AG08396 (cell line): Measurements from ENCODE around the gene FBXO24.
A peak's percentile ranks its signal among the peaks of the same experiment; 100 is the strongest.

Experiments used
- DNase-seq: peaks from one replicate; pipeline ENCODE4 v3.0.0; 2012; ENCODE audit warnings: low spot score, mixed read lengths

FBXO24 gene

DNA sequence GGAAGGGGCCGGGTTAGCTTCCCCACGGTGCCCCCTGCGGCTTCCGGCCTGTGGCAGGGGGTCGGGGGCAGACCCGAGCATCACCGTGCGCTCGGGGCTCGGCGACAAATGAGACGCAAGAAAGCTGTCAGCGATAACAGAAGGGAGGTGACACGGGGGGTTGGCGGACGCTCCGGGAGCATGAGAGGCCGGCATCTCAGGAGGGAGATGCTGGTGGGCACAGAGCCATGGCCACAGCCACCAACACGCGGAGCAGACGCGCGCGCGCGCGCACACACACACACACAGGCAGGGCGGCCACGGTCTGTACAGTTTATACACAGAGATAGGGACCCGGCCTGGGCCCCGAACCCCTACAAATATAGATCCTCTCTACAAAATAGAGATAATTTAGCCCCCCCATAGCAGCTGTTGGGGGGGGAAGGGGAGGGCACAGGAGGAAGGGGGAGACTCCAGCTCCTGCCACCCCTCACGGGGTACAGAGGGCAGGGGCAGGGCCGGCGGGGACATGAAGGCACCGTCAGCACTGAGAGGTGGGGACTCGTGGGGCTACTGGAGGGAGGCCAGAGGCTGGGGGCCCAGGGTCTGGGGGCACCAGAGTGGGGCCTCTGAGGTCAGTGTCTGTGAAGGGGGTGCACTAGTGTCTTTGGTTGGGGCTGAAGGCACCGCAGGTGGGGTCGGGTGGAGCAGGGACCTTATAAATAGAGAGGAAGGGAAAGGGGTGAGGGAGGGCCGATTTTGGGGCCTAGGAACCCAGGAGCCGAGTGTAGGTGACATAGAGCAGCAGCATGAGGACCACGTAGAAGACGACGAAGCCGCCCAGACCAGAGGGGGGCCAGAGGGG is 11.5 kb upstream of the FBXO24 start:
- DNase-seq, result no peak

DNA sequence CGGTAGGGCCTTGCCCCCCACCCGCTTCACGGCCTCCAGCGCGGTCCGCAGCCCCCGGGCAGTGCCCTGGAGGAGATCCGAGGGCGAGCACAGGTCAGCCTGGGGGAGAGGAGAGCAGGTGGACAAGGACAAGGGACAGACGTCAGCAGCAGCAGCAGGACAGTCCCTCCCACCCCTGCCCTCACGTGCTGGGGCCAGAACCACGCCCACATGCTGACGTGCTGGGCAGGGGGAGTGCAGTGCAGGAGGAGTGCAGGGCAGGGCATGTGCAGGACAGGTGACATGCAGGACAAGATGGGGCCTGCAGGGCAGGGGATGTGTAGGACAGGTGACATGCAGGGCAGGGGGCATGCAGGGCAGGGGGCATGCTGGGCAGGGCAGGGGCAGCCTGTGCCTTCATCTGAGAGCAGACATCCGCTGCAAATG is 10.9 kb upstream of the FBXO24 start:
- DNase-seq, result no peak

DNA sequence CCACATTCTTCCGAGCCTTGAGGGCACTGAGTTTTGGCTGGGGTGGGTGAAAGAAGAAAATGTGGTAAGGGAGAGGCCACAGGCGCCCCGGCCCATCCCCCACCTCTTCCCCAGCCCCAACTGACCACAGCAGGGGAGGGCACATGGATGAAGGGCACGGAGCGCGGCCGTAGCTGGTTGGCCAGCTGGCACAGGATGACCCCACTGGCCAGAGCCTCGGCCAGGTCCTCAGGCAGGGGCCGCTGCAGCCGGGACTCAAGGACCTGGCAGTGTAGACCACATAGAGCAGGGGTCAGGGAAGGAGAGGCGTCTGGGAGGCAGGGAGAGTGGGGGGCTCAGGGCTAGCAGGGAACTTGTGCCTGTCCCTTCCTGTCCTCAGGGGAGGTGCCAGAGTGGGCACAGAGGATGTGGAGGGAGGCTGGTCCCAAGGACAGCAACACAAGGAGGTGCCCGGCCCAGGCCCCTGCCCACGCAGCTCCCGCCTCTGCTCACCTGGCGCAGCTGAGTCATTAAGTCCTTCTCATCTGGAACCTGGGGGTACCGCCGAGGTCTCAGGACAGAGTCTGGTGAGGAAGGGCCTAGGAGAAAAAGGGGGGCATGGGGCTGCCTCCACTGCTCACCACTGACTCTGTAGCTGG is 10.3 kb upstream of the FBXO24 start:
- DNase-seq, result no peak

DNA sequence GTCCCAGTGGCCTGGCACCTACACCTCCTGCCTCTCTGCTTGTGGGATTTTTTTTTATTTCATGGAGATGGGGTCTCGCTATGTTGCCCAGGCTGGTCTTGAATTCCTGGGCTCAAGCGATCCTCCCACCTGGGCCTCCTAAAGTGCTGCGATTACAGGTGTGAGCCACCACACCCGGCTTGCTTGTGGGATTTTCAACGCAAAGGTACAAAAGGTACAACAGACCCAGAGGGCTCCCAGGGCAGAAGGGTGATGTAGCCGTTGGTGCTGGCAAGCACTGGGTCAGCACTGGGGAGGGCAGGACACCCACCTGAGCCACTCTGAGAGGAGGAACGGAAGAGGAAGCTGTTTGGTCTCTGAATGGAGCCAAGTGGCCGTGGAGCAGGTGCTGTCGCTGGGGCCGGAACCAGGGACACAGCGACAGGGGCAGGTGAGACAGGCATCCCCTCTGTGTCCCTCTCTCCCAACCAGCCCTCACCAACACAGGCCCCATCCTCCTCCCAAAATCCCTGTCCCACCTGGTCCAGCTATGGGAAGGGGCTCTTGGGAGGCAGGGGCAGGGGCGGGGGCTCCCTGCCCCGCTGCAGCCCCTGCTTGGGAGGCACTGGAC is 9.6 kb upstream of the FBXO24 start:
- no peak for DNase-seq

DNA sequence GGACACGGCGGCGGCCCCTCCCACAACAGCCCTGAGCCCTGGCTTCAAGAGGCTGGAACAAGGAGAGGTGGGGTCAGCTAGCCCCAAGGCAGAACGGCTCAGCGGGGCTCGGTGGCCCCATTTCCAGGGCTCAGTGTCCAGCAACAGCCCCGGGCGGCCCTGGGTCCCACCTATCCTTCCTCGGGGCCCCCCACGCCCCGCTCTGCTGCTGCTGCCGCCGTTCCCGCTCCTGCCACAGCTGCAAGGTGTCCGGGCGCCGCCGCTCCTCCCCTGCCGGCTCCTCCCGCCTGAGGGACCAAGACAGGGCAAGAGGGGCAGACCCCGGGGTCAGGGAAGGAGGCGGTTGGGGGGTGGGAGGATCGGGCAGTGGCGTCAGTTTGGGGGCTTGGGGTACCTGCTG is 9.0 kb upstream of the FBXO24 start:
- DNase-seq, result no peak

DNA sequence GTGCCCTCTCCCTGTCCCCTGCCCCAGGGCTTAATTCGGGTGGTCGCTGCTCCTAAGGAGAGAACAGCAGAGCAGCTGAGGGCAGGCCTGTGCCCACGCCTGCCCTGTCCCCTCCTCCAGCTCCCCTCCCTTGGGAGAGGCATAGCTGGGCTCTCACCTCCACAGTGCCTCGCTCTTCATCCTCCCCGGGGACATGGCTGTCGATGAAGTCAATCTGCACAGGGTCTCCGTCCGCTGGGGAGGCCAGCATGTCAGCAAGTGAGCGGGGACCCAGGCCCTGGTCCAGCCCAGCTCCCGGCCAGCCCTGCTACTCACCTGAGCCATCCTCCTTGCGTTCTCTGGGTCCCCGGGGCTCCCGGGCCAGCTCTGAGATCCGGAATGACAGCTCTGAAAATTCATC is 8.6 kb upstream of the FBXO24 start:
- DNase-seq, result no peak

DNA sequence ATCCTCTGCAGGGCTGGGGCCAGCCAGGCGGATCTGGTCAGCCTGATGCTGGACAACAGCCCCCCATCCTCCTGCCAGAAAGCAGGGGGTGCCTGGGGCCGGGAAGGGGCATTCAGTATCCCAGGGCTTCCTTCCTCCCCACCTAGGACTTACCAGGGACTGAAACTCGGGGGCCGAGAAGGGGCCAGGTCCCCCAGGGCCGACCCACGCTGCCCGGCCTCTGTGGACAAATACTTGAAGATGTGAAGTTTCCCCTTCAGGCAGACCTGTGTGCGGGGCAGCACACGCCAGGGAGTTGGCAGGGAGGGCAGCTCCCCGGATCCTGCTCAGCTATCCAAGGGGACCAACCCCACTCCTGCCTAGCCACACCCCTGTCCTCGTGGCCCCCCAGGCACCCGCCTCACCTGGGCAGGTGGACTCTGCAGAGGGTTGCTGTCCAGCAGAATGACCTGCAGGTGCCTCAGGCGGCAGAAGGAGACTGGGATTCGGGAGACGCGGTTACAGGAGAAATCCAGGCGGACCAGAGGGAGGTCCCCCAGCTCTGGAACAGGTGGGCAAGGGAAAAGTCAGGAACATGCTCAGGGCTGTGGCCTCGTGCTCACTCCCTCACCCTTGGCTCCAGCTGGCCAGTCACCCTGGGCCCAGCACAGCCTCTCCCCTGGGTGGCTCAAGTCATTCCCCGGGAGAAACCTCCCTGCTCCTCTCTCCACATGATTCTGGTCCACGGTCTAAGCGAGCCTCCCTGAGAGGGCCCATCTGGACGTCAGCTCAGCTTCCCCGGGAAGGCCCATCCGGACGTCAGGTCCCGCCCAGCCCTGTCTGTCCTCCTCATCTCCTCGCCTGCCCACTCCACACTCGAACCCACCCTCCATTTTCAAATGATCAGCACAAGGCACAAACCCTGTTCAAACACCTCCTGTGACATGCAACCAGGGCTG is 7.6 kb upstream of the FBXO24 start:
- DNase-seq, result no peak

DNA sequence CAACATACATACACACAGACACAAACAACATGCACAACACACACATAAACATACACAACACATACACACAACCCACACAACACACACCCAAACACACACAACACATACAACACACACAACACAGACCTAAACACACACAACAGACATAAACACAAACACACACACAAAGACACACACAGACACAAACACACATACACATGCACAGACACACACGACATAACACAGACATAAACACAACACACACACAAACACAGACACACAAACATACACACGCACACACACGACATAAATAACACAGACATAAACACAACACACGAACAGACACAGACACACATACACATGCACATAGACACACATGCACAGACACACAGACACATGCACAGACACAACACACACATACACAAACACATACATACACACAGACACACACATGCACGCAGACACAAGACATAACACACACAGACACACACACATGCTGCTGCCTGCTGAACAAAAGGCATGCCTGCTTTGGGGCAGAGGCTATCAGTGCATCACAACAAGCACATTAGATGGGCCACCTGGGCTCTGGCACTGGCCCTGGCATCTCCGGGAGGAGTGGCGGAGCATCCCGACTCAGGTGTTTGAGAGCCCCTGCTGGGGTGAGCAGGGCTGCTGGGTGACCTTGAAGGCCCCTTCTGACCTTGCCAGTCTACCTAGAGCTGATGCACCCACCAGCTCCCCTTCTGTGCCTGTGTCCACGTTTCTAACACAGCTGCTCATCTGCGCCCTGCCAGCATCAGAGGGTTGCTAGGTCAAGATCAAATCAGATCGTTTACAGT is 5.5 kb upstream of the FBXO24 start:
- no peak for DNase-seq

DNA sequence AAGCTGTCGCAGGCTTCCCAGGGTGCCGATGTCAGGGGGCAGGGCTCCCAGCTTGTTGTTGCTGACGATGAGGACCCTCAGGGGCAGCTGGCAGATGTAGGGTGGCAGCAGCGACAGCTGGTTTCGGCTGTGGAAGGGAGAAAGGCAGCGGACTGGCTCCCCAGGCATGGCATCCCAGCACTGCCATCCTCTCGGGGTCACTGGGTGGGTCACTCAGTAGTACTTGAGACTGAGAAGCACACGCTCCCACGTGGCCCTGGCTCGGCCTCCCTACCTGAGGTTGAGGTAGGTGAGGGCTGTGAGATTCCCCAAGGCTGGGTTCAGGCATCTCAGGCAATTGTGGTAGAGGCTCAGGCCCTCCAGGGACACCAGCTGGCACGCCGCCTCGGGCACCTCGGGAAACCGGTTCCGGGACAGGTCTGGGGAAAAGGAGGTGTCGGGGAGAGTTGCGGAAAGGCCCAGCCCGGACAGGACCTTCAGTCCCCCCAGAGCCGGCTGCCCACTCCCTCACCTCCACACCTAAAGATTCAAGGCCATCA is 4.0 kb upstream of the FBXO24 start:
- no peak for DNase-seq

DNA sequence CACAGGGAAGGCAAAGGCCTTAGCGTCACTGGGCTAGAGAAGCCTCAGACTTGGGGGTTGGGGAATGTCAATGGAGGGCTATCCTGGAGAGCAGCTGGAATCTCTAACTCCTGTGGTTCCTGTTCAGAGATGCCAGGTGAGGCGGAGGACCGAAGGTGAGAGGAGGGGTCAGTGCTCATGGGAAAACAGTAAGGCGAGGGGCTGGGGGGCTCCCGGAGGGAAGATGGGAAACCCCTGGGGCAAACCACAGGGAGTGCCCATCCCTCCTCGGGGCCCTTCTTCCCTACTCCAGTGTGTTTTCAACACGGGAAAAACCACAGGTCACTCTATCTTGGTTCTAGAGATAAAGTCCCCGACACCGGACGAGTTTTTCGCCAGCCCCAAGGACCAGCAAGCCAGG is 3.5 kb upstream of the FBXO24 start:
- DNase-seq, result no peak

DNA sequence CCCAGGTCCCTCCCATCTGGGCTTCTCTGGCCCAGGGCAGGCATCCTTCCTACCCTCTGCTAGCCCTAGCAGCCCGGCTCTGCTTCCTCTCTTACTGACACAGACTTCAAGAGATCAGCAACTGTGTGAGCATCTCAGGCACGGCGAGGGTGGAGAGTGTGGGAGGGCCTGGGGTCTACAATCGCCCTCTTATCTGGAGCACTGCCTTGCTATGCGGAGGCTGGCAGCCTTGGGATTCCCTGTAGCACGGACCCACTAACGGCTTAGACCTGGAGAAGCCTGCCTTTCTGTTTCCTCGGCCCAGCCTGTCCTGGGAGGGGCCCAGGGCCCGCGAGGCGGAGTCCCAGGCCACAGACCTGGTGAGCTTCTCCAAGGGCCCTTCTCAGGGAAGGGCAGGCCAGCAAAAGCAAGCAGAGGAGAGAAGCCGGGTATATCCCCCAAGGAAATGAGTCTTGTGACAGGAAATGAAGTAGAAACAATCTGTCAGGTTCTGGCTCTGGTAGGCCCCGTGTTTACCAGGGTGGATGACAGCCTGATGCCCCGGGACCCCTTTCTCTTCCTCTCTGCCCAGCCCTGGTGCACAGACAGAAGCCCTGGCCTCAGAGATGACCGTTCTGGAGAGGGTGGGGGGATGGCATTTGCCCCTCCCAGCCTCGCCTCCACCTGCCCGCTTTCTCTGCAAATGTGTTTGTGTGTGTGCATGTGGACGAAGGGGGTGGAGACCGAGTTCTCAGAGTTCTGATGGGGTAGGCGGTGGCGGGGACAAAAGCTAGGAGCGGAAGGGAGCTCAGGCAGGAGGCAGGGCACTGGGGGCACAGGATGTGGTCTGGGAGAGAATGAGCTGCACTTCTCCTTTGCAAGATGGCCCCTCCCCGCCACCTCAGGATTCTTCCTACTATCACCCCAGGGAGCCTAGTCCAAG is 2.7 kb upstream of the FBXO24 start:
- DNase-seq, result no peak

DNA sequence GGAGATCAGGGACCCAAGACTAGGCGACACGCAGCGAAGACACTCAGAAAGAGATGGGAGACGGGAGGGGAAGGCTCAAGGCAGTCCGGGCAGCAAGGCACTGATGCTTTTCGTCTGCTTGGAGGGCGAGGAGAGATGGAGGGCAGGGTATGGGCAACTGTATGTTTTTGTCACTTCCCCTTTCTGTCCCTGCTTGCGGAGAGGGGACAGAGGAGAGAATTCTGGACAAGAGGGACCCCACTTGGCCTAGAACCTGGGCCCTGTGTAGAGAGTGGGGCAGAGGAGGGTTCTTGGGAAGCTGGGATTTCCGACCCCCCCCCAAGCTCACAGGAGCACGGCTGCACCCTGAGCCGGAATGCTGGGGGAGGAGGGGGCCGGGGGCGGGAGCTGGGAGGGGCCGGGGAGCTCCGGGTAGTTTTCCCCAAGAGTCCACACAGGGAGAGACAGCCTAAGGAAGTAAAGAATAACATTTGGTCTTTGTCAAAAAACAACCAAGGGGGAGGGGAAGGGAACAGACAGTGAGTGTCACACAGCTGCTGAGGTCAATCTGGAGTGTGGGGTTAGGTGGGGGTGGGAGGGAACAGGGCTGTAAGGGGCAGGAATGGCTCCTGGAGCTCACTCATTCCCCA is 2.0 kb upstream of the FBXO24 start:
- DNase-seq, result no peak

DNA sequence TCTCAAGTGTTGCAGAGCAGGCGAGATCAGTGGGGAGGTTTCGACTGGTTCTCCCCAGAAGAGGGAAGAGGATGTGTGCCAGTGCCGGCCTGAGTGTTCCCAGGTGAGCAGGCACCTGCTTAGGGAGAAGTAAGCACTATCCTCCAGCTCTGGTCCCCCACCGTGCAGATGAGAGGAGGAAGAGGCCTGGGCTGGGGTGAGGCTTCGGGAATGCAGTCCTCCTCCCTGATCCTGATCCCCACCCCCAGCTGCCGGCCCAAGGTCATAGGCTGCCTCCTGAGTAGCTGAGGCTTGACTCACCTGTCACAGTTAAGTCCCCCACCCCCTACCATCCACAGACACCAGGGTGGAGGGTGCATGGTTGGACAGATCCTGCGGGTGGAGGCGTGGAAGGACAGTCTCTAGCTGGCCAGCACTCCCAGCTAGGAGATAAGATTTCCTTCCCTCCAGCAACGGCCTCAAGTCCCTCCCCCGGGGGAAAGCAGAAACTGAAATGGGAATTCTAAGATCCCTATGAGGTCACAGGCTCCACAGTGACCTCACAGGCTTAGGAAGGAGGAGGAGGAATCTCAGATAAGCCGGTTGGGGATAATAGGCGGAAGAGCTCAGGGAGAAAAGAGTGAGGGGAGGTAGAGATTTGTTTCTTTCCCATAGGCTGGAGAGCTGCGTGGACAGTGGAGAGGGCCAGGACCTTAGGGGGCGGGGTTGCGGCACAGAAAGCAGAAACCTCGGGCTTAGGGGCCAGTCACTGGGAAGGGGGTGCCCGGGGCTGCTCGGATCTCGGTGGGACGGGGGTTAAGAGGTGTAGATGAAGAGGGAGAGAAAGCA is 1.2 kb upstream of the FBXO24 start:
- peak; percentile 75 for DNase-seq

DNA sequence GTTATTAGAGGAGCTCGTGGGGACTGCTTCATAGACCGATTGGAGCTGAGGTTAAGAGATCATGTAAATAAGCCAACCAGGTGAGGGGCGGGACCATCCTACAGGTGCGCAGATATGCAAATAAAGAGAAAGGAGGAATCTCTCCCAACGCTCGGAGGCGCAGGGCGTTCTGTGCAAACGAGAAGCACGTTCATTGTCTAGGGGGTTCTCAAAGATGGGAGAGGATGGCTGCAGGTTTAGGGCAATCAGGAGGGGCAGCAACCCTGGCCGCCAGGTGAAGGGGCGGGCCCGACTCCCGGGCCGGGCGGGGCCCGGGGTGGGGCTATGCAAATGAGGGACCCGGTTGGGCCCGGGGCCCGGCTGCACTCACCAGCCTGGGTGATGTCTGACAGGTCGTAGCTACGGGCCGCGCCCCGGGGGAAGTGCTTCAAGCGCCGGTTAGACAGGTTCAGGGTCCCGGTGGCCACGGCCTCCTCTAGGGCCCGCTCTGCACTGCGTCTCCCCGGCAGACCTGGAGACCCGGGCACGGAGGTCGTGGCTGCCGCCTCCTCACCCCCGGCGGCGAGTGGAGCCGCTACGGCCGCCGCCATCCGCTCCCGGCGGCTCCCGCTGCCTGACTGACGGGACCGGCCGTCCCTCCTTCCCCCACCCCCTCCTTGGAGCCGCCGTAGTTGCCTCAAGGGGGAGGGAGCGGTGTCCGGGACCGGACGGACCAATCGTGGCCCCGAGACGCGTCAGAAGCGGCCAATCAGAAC is 440 bp upstream of the FBXO24 start, which contains the start of gene LRCH4:
Gene LRCH4 (minus strand): TSS at position 619 of the 755 bp plus-strand sequence. CDS start 29 bp downstream, at position 590.
- DNase-seq, result peak; percentile 72

DNA sequence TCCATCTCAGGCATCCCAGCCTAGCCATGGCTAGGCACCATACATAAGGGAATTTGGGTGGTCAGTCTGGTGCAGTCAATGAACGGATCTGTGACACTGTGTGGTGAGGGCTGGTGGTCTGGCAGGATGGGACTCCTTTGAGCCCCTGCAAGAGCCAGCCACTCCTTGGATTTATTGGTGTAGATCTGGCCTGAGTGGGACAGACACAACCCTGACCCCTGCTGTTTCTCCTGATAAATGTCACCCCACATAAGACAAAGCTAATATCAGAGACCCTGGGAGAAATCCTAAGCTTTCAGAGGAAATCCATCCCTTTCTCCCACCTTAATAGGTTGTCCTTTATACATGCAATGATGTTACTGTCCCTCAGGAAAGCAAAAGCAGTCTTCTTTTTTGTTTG is 2.3 kb downstream of the FBXO24 start:
- DNase-seq, result no peak

DNA sequence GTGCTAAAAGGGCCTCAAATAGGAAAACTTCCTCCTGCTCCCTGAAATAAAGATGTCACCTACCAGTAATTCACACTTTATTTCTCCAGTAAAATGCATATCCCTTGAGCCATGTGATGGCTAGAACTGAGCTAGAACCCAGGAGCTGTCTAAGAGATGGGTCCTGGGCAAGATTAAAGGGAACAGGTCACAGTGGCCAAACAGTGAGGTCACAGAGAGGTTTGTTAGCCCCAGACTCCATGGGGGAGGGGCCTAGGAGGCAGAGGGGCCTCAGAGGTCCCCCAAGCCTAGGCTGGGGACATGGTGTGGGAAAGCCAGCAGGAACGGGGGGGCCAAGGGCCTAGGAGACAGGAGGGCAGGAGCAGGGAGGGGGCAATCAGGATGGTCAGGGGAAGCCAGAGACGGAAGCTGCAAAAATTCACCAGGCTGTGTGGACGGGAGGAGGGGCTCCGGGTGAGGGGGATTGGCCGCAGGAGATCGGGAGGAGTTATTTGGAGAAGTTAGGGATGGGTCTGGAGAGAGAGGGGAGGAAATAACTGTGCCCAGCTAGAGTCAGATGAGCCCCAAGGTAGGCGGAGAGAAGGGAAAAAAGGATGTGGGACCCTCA is 3.3 kb downstream of the FBXO24 start:
- no peak for DNase-seq

DNA sequence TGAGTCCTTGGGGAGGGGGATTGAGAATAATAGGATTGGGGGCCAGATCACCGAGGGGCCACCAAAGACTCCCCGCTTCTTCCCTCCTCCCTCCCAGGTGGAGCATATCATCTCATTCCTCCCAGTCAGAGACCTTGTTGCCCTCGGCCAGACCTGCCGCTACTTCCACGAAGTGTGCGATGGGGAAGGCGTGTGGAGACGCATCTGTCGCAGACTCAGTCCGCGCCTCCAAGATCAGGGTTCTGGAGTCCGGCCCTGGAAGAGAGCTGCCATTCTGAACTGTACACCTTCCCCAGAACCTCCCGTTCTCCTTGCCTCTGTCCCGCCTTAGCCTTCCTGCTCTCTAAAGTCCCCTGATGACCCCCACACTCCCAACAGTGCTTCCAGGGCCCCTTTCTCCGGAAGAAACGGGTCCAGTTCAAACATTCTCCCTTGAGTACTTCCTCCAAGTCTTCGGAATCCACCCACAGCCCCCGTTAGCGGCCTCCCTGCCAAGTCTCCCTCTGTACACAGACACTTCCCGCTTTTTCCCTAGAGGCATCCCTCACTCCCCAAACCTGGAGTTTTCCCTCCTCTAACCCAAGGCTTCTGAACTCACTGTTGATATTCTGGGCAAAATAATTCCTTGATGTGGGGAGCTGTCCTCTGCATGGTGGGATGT is 4.1 kb downstream of the FBXO24 start:
- no peak for DNase-seq
